K562 (cell line): ENCODE data around the gene CASKIN1. TPM values are rescaled to one million over a fixed set of nuclear protein-coding genes. Genes with fewer than 3 reads are reported as not detected.

Source experiments
- CHD7 ChIP-seq: fragments of 200-600 bp; sonication (generic); IDR thresholded peaks from one replicate; pipeline ENCODE4 v1.6.1; 2012; ENCODE audit warnings: mild to moderate bottlenecking, low read depth, low read length, inconsistent platforms
- CUX1 ChIP-seq: fragments of 200-800 bp; sonication (Bioruptor generic); IDR thresholded peaks from 2 replicates; pipeline ENCODE4 v1.6.1; 2016; ENCODE audit warnings: missing genetic modification characterization, missing compliant biosample characterization
- CXXC5 ChIP-seq: fragments of 250-450 bp; sonication (Bioruptor Pico); IDR thresholded peaks from 2 replicates; pipeline ENCODE4 v1.8.0; 2022; ENCODE audit warnings: inconsistent platforms, mild to moderate bottlenecking, moderate library complexity
- HINFP ChIP-seq: fragments of 450-650 bp; conservative IDR thresholded peaks from 2 replicates; pipeline ENCODE4 v1.6.1; 2016; ENCODE audit warnings: missing genetic modification characterization, low read depth, mild to moderate bottlenecking, control low read depth, missing compliant biosample characterization
- HIVEP1 ChIP-seq: fragments of 250-450 bp; sonication (Bioruptor Pico); IDR thresholded peaks from 2 replicates; pipeline ENCODE4 v1.4.0; 2020; ENCODE audit warnings: mild to moderate bottlenecking
- SP2 ChIP-seq: IDR thresholded peaks from 2 replicates; pipeline ENCODE4 v1.6.1; 2011; ENCODE audit warnings: mild to moderate bottlenecking, low read depth, low read length, moderate library complexity; ENCODE audit not compliant: poor library complexity, severe bottlenecking; ENCODE audit errors: extremely low read depth
- ZNF695 ChIP-seq: fragments of 450-650 bp; formaldehyde crosslinking; IDR thresholded peaks from 2 replicates; pipeline ENCODE4 v1.4.0; 2020; ENCODE audit warnings: mild to moderate bottlenecking, moderate library complexity
- polyA plus RNA-seq, 8 experiments: library from polyadenylated mRNA; depleted of rRNA in 4 of 8; stranded (reverse) in 5 of 8; unstranded in 3 of 8; fragments of >200 nt; fragmentation: Nextera tagmentation in 2 of 8; fragmentation: Illumina TruSeq in 1 of 8; extraction: Ambion mirVana in 2 of 8; extraction: Trizol in 1 of 8; gene quantifications; 2 replicates each; pipeline versions ENCODE4 v1.2.1 to v1.2.3, GENCODE V29; 2011 to 2014; ENCODE audit warnings: inconsistent platforms in 1 of 8, missing spikeins in 1 of 8
- total RNA-seq, 7 experiments: library from RNA; depleted of rRNA in 6 of 7; stranded (reverse); fragments of >200 nt in 6 of 7; fragmentation: Illumina TruSeq in 2 of 7; extraction: Trizol in 2 of 7; gene quantifications; 2 replicates each; pipeline versions ENCODE4 v1.2.1 to v1.2.3, GENCODE V29; 2011 to 2021; ENCODE audit warnings: low replicate concordance in 1 of 7
- TF ChIP-seq, protein P1 (sequence below): fragments of 250-450 bp; sonication (Bioruptor Pico); IDR thresholded peaks from 2 replicates; pipeline ENCODE4 v1.9.0; 2021; ENCODE audit warnings: mild to moderate bottlenecking

The CASKIN1 gene
- total and polyA plus RNA-seq, 9 of the 15 experiments (the other 6 are each of a cell fraction or from before 2014, with no cell fraction given), result 0.15 to 4.5 (median 1.5) TPM; not detected in 2

DNA sequence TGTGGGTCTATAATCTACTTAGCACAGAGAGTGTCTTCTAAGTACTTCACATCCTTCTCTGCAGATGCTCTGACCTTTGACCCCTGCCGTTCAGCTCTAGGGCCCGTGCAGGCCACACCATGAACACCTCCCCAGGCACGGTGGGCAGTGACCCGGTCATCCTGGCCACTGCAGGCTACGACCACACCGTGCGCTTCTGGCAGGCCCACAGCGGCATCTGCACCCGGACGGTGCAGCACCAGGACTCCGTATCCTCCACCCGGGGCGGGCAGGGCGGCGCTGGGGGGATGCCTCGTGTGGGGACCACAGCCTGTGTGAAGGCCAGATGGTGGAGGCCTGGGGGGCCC lies 9.5 kb upstream of the CASKIN1 start (continued):
- no peak for TF ChIP-seq CUX1
- no peak for TF ChIP-seq HINFP (tag)
- no peak for TF ChIP-seq CXXC5 (CRISPR knock-in tag)
- TF ChIP-seq, protein P1, sequence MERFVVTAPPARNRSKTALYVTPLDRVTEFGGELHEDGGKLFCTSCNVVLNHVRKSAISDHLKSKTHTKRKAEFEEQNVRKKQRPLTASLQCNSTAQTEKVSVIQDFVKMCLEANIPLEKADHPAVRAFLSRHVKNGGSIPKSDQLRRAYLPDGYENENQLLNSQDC (CRISPR knock-in tag), result no peak
- no peak for TF ChIP-seq SP2
- no peak for TF ChIP-seq CHD7
- TF ChIP-seq ZNF695 (CRISPR knock-in tag), result no peak
- no peak for TF ChIP-seq HIVEP1 (CRISPR knock-in tag)
